ENCODE measurements around the gene MIOS. TPM values are rescaled to one million over a fixed set of nuclear protein-coding genes. Genes with fewer than 3 reads are reported as not detected.
"Not testable (repeated sequence)": the region's sequence is repeated elsewhere in the genome, so short reads cannot be mapped to it uniquely, and the experiment has no call there.

The MIOS gene
- total RNA-seq, 2 experiments from 2014 or later: 51.9 to 53.6 TPM

DNA sequence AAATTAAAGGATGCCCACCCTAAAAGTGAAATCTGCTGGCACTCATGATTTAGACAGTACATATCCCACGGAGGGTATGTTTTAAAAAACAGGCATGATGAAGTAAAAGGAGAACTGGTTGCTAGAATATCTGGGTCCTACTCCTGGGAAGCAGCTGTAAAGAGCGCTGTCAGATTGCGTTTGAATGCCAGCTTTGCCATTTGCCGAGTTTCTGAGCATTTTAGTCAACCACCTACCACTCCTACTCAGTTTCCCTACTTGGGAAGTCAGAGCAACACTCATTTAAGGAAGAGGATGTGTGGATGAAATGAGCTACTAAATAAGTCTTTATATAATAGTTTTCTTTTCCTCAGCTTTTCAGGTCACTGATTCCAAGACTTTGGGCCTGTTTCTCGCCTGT, 72.7 kb downstream of the MIOS start:
- CTCF ChIA-PET: interaction anchor here (1.0 kb wide), 2 partner anchors 10 to 80 kb away, joined by 3 read pairs; no protein-coding TSS in a partner anchor
- POLR2A ChIA-PET: interaction anchor here (1.0 to 1.7 kb wide), 3 partner anchors 32 to 334 kb away, joined by 6 to 7 read pairs (median 6); no protein-coding TSS in a partner anchor

DNA sequence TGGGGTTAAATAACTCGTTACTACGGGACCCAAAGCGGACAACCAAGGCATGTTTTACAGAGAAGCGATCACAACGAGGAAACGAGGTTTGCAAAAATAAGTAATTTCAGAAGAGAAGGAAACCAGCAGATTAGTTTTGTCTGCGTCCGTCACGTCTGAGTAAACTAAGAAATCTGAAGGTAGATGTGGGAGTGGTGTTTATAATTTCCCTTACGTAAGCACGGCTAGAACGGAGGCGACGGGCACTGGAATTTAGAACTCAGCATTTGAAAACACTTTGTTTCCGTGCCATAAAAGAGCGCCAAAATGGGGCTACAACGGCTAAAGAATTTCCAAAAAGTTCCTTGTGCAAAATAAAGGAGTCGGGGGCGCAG, 73.2 kb downstream of the MIOS start:
- ChIA-PET CTCF (interaction anchor here (1.0 to 2.2 kb wide), 4 partner anchors 10 to 494 kb away, joined by 3 to 8 read pairs (median 3); no protein-coding TSS in a partner anchor), POLR2A (interaction anchor here (0.6 to 1.7 kb wide), 5 partner anchors 32 to 486 kb away, joined by 3 to 7 read pairs (median 6); no protein-coding TSS in a partner anchor)

DNA sequence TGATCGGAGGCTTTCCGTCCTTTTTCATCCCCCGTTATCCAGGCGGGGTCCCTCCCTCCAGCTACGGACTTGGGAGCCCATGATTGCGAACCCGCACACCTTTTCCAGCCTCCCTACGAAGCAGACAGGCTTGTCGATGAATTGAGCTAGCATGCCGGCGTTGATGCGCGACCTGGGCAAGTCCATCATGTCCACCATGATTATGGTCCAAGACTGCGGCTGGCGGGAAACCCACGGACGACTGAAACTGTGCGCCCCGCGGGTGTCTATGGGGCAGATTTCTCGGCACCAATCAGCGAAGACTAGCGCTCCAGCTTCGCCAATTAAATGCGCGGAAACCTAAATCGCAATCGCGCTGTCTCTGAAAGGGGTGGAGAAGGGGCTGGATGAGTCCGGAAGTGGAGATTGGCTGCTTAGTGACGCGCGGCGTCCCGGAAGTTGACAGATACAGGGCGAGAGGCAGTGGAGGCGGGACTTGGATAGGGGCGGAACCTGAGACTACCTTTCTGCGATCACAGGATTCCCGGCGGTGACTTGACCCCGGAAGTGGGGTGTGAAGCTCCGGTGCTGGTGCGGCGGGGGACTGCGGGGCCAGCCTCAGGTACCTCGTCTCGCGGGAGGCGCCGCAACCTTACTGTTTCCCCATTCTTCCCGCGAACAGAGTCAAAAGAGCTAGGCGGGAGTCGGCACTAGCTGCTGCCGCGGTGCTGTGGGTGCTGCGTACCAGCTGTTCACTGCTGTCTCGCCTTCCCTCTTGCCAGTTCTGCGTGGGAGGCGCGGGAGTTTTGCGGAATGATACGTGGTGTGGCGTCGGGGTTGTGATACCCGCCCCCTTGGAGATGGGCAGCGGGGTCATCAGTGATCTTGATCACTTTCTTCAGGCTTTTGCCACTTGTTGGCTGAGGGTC, 73.8 kb downstream of the MIOS start, which contains the start of gene UMAD1:
Gene UMAD1 (plus strand): TSS at position 532 of the 908 bp plus-strand sequence. CDS start 32,620 bp downstream, outside the sequence.
- POLR2A ChIA-PET: interaction anchor here (0.6 to 1.7 kb wide), 8 partner anchors 31 to 485 kb away, joined by 3 to 7 read pairs (median 6); partner anchors contain the start of gene GLCCI1

DNA sequence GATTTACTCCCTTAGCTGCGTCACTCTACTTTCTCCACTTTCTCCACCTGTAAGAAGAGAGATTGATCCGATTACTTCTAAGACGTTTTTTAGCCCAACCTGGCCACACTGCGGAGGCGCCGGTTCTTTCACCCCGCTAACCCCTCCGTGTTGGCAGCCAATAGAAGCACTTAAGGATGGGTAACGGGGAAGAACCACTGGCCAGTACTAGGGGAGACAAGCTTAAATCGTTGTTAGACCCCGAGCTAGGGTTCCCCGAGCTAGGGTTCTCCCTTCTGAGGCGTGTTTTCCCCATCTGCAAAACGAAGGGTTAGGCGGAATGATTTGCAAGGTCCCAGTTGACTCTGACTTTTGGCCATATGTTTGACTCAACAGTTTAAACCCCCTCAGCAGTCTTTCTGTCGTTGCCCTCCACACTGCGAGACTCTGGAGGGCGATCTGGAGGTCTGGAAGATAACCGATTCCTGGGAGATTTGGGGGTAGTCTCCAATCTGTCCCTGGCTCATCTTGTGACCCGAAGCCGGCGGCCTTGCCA, 74.5 kb downstream of the MIOS start:
- CTCF ChIA-PET: interaction anchor here (1.2 to 2.2 kb wide), 4 partner anchors 10 to 493 kb away, joined by 3 to 8 read pairs (median 5); partner anchors contain the start of gene RPA3
- POLR2A ChIA-PET: interaction anchor here (1.2 to 1.5 kb wide), 4 partner anchors 73 to 329 kb away, joined by 3 to 6 read pairs (median 4); partner anchors contain the start of gene GLCCI1

More for the DNA sequence above, 73.8 kb downstream of the MIOS start, which contains the start of gene UMAD1:
- CTCF ChIA-PET: interaction anchor here (1.0 to 2.2 kb wide), 6 partner anchors 11 to 494 kb away, joined by 3 to 8 read pairs (median 3); partner anchors contain the start of gene RPA3

DNA sequence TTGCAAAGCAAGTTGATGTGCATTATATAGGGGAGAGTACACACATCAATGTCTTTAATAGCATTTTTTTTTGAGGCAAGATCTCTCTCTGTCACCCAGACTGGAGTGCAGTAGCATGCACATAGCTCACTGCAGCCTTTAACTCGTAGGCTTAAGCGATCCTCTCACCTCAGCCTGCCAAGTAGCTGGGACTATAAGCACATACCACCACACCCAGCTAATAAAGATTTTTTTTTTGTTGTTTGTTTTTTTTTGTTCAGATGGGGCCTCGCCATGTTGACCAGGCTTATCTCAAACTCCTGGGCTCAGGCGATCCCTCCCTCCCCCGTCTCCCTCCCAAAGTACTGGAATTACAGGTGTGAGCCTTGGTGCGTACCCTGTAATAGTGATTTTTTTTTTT, 75.4 kb downstream of the MIOS start:
- CTCF ChIA-PET: interaction anchor here (1.9 to 2.2 kb wide), 2 partner anchors 10 to 38 kb away, joined by 7 to 8 read pairs; no protein-coding TSS in a partner anchor

DNA sequence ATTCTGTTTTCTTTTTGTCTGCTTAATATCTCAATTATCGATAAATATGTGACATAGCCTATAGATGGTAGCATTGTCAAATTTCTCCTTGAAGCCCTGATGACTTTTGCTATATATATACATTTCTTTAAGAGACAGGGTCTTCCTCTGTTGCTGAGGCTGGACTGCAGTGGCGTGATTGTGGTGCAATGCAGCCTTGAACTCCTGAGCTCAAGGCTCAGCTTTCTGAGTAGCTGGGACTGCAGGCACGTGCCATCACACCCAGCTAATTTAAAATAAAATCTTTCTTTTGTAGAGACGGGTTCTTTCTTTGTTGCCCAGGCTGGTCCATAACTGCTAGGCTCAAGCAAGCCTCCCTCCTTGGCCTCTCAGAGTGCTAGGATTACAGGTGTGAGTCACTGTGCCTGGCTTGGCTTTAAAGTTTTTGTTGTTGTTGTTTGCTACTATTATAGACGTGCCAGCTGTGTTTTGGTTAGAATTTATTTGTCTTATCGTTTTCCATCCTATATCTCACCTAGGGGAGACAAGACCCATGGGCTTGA, 80.9 kb downstream of the MIOS start:
- ChIA-PET CTCF (interaction anchor here (0.5 kb wide), 1 partner anchor 14 kb away, joined by 3 read pairs; no protein-coding TSS in a partner anchor), POLR2A (no interaction called here)

More for the DNA sequence above, 75.4 kb downstream of the MIOS start:
- POLR2A ChIA-PET: interaction anchor here (1.2 kb wide), 1 partner anchor 77 kb away, joined by 3 read pairs; no protein-coding TSS in a partner anchor

DNA sequence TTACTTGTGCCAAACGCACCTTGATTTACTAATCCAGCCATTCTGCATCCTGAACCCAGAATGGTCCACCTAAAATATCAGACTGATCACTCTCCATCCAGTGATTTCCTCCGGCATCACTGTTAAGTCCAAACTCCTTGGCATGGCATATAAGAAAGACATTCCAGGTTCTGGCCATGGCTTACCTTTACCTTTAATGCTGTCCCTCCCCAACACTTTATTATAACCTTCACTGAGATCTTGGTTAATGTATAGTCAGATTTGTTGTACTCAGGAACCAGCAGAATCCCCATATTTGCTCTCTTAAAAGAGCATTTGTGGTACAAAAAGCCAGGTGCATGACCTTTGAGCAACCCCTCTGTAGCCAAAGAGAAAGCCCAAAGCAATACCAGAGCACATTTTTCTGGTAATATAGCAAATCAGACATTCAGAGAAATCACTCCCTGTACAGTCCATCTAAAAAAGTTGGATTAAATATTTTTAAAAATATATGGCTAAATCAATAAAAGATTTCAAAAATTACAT, 84.1 kb downstream of the MIOS start:
- ChIA-PET CTCF (interaction anchor here (1.4 kb wide), 1 partner anchor 10 kb away, joined by 8 read pairs; the partner anchor contains the start of gene UMAD1), POLR2A (no interaction called here)

DNA sequence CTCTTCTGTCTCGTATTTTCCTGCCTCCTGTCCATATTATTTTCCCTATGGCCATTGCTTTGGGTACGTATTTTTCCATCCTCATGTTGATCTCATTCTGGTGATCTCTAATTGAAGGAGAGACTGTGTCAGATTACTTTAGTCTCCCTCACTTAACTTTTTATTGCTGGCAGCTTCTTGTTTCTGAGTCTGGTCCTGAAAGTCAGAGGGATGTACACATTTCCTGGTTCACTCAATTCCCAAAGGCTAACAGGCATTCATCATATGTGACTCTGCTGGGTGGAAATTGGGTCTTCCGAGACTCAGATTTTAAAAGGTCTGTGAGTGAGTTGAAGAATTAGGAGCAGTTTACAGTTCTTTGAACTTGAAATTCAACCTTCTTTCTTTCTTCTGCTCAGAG, 84.8 kb downstream of the MIOS start:
- CTCF ChIA-PET: interaction anchor here (1.4 kb wide), 1 partner anchor 11 kb away, joined by 8 read pairs; the partner anchor contains the start of gene UMAD1
- POLR2A ChIA-PET: no interaction called here

DNA sequence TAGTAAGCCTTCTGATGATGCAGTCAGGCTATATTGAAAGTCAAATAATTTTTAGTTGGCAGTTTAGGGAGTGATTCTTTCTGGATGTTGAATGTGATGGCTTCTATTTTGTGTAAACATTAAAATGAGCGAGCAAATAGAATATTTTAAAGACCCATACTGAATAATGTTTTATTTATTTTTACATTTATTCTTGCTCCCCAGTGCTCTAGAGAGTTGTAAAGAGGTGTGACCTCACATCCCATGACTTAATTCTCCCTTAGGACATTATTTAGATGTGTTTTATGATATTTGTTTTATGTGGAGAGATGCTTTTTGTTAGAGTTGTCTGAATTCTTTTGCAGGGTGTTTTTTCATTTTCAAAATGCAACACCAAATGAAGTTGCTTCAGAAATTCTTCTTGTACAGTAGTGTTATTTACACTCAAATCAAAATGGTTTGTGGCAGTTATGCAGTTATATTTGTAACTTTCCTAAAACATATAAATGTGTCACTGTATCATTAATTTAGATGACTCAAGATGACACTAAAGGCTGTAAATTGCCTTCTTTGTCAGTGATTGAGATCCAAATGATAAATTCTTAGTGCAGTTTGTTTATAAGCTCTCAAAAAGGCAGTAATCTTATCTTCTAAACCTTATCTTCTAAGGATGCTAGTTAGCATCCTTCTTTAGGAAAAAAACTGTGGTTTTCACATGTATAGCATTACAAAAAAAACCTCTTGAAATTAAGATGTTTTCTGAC, 86.3 kb downstream of the MIOS start:
- CTCF ChIA-PET: no interaction called here
- POLR2A ChIA-PET: no interaction called here

DNA sequence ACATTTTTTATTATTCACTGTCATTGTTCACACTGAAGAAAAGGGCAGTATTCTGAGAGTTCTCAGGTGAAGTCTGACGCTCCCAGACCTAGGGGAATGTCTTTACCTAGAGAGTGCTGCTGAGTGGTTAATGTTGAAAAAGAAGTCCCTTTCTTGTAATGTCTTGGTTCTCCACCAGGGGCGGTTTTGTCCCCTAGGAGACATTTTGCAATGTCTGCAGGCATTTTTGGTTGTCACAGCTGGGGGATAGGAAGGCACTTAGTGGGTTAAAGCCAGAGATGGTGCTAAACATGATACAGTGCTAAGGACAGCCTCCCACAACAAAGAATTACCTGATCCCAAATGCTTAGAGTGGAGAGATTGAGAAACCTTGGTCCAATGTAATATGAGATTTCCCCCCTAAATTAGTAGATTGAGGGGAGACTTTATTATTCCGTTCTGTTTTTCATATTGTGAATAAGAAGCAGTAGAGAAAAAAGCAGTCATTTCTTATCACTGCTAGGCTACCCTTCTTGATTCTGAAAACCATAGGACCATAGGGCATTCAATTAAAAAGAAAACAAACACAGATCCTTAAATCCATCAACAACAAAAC, 87.0 kb downstream of the MIOS start:
- CTCF ChIA-PET: interaction anchor here (0.6 kb wide), 1 partner anchor 410 kb away, joined by 3 read pairs; no protein-coding TSS in a partner anchor
- POLR2A ChIA-PET: no interaction called here

DNA sequence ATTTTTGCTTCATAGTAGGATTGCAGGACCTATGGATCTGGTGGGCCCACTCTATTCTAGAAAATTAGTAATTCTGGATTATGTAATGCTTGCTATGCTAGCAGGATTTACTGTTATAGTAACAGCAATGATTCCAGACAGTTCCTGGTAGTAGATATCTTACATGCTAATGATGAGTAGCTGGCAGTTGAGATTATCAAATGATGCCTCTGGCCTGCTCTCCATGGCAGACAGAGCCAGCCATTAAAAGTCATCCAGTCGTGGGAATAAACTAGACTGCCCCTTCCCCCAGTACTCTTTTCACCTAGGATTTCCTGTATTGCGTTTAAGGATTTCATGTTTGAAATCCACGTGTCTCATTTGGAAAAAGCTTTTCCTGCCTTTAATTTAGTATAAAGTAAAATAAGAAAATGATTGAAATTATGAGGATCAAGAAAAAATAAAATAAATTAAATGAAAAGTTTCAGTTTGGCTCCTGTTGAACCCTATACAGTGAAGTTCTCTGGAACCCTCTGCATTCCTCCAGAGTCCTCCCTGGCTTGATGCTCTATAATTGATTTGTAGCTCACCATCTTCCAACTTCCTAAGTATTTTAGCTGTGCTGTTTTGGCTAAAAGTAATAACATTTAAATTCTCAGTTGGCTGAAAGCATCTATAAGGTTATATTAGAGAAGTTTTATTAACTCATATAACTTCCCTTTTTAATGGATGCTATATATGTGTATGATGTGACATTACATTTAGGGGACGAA, 88.5 kb downstream of the MIOS start:
- CTCF ChIA-PET: no interaction called here
- POLR2A ChIA-PET: no interaction called here

DNA sequence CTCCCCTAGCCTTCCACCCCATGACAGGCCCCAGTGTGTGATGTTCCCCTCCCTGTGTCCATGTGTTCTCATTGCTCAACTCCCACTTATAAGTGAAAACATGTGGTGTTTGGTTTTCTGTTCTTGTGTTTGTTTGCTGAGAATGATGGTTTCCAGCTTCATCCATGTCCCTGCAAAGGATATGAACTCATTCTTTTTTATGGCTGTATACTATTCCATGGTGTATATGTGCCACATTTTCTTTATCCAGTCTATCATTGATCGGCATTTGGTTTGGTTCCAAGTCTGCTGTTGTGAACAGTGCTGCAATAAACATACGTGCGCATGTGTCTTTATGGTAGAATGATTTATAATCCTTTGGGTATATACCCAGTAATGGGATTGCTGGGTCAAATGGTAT, 89.8 kb downstream of the MIOS start:
- CTCF ChIA-PET, POLR2A ChIA-PET: not testable (repeated sequence)

Other genes with a start within 250 kb of the MIOS start
- gene COL28A1, start 31.0 kb upstream of the MIOS start, total RNA-seq: not detected
- 10 to 100 TPM; 12.8 to 14.2 TPM for gene UMAD1, start 73.9 kb downstream of the MIOS start, total RNA-seq
- gene RPA3, start 151.7 kb downstream of the MIOS start, total RNA-seq: 100 to 1,000 TPM; 155 to 176 TPM

Data from activated CD8-positive, alpha-beta memory T cell treated with anti-CD3 and anti-CD28 coated beads for 36 hours (primary cell).